HG02610 (cell line): ENCODE data around the gene GOLGA6L2.
"Not testable (repeated sequence)": the region's sequence is repeated elsewhere in the genome, so short reads cannot be mapped to it uniquely, and the experiment has no call there.

ENCODE experiments used
- ATAC-seq: cut with Tn5 transposase; IDR thresholded peaks from one replicate; pipeline ENCODE4 v1.9.1; 2021; ENCODE audit warnings: mild to moderate bottlenecking, moderate library complexity; ENCODE audit not compliant: unreplicated experiment

Gene GOLGA6L2

DNA sequence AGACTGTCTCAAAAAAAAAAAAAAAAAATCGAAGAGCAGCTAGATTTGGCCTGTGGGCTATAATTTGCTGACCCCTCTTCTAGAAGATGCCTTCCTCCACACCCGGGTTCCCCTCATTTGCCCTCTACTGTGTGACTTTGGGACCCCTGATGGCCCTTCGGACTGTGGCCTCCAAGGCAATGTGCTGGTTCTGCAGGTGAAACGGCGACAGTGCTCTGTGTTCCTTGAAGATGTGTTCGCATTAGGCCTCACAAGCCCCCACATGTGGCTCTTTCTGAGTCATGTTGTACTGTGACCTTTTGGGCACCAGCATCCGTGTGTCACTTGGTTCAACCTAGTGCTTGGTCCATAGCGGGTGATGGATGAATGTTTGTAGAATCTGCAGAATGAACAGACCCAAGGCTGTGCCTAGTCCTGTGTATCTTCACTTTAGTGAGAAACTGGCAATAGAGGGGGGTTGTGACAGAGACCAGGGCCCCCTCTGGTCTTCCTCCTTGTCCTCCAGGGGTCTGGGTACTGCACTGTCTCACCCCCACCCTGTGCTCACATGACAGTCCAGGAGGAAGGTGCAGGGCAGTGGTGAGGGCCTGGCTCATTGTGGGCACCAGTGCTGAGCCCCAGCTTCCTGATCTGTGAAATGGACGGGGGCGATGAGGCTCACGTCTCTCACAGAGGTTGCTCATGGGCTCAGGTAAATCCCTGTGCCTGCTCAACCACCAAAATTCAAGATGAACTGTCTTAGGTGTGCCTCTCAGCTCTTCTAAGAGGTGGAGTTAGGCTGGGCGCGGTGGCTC lies 22.7 kb downstream of the GOLGA6L2 start:
- ATAC-seq: no peak

DNA sequence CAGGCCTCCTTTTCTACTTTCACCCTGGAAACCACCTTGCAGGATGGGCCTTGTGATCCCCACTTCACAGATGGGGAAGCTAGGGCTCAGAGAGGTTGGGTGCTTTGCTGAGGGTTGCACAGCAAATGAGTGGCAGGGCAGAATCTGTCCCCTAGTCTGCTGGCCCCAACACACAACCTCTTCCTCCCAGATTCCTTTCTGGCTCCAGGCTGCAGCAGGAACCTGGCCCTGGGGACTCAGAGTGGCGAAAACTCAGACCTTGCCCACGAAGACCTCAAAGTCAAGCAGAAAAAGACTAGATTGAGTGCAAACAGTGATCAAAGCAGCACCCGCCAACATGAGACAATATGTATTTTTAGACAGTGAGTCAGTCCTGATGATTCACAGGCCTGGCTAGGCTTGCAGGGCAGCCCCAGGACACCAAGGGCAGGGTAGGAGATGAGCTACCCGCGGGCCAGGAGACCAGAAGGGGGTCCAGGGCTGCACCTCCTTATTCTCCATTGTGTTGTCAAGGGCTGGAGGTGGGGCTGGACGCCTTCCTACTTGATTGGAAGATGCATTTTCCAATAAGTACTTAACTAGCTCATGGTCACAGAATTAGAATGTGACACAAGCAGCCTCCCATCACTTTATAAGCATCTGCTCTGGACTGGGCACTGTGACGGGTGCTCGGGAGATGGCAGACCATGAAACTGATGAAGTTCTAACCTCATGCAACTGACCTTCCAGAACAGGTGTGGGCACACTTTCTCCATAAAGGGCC lies 23.9 kb downstream of the GOLGA6L2 start:
- ATAC-seq: peak; percentile 78

DNA sequence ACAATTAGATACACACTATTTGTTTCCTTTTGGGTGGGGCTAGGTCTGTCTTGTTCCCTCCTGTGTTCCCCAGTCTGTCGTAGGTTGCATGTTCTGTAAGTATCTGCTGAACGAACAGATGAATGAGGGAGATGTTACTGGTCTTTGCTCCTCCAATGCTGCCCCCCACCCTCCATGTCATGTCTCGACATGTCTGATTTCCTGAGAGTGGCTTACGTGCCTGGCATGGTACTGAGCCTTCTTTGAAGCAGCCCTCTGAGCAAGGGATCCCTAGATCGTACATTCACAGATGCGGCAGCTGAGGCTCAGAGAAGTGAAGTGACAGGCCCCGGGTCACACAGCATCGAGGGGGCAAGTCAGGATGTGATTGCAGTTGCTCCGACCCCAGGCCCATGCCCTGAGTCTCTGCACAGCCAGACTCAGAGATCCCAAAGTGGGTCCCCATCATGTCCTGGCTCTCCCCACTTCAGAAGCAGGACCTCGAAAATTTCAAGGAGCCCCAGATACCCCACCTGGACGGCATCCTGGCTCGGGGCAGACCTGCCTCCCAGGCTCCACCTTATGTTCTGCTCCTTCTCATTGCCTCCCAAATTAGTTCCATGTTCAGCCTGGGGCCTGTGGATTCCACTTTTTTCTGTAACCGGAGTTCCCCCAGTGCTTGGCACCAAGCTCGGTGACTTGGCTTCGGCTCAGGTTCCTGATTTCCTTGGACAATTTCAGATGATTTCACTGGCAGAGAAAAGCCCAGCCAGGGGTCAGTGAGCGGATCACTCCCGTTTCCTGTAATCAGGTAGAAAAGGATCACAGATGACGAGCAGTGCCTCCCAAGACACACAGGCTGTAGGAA lies 24.7 kb downstream of the GOLGA6L2 start:
- no peak for ATAC-seq

DNA sequence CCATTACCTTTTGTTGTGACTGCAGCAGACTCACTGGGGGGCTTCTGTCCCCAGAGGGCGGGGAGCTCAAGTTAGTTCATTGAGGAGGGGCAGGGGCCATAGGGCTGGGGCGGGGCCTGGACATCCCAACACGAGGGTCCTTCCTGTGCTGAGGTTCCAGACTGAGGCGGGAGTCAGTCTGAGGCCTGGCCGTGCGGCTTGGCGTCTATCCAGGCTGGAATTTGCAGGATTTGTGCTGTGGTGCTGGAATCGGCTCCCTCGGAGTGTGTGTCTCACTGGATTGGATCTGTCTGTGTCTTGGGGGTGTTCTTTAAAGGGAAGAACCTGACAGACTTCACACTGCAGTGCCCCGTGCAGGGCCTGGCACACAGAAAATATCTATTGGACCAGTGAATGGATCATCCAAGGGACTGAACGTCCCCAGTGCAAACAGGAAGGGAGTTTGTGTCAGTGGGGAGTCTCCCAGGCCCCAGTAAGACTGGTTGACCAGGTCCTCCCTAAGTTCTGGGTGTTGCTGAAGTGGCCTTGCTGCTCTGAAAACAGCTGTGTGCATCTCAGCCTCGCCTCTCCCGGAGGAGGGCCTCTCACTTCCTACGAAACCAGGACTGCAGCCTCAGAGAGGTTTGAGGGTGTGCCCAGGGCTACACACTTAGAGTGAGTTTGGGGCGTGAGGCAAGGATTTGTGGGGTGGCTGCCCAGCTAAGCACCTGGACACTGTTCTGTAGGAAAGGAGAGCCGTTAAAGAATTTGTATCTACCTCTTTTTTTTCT lies 26.1 kb downstream of the GOLGA6L2 start:
- no peak for ATAC-seq

DNA sequence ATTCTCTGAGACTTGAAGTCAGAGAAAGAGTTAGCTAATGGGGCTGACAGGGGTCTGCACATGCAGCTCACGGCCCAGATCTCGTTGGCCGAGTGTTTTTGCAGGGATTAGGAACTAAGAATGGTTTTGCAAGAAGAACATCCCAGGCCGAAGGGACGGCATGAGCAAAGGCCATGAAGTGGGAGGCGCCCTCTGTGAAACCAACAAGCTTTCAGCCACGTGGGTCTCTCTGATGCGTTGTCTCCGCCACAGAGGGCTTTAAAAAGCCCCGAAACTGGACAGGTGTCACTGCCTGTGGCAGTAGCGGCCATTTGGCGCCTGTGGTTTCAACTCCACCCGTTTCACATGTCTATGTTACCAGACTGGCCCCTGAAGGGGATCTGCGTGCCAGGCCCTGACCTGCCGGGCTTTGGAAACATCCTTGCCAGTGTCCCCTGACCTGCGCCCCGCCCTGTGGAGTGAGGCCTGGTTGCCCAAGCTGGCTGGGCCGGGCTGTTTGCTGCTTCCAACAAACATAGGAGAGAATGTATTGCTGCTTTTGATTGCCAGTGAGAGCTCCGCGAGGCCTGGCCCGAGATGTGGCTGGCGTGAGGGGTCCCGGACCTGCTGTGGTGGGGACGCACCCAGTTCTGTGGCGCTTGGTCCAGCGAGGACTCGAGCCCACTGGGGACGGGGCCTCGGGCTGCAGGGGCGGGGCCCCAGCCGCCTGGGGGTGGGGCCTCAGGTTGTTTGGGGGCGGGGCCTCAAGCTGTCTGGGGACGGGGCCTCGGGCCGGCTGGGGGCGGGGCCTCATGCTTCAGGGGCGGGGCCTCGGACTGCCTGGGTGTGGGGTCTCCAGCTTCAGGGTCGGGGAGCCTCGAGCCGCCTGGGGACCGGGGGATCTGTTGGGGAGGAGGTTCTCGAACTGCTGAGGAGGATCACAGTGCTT lies 30.4 kb downstream of the GOLGA6L2 start:
- no peak for ATAC-seq

DNA sequence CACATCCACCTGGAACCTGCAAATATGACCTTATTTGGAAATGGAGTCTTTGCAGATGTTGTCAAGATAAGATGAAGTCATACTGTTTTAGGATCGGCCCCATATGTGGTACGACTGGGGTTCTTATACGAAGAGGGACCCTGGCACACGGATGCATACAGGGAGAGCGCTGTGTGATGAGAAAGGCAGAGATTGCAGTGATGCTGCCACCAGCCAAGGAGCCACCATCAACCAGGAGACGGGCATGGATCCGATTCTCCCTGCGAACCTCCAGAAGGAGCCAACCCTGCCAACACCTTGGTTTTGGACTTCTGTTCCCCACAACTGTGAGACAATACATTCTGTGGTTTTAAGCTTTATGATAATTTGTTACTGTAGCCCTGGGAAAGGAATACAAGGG lies 31.2 kb downstream of the GOLGA6L2 start:
- ATAC-seq: not testable (repeated sequence)

DNA sequence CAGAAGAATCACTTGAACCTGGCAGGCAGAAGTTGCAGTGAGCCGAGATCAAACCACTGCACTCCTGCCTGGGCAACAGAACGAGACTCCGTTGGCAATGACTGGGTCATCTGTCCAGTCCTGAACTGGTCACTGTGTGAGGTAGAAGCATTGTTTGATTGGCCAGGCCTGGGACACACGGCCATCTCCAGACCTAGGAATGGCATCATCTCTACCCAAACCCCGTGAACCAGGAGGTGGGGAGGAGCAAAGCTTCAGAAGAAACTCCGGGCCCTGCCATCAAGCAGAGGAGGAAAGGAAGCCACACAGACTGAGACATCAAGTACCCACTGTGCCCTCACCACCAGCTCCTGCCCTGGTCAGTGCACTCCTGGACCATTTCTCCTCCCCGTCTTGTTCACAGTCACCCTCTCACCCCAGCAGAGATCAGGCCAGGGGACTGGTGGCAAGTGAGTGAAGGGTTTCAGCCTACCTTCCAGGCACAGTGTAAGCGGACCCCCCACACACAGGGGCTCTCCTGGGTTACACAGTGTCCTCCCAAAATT lies 31.6 kb downstream of the GOLGA6L2 start:
- no peak for ATAC-seq

DNA sequence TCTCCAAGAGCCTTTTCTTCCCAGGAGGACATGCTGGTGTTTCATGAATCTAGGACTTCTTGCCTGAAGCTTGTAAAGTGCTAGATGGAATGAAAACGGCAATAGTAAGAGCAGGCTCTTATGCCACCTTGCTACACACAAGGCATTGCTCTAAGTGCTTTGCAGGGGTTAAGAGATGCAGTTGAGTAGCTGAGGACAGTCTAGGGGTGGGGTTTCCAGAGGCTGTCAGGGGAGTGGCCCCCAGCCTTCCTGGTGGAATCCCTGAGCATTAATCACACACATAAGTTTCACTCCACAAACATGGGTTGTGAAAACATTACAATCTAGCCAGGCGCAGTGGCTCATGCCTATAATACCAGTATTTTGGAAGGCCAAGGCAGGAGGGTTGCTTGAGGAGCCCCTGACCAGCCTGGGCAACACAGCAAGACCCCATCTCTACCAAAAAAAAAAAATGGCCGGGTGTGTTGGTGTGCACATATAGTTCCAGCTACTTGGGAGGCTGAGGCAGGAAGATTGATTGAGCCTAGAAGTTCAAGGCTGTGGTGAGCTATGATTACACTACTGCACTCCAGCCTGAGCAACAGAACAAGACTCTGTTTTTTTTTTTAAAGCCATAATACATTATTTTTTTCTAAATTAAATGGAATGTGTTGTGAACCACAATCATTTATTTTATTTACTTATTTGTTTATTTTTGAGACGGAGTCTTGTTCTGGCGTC lies 34.0 kb downstream of the GOLGA6L2 start:
- ATAC-seq: not testable (repeated sequence)

DNA sequence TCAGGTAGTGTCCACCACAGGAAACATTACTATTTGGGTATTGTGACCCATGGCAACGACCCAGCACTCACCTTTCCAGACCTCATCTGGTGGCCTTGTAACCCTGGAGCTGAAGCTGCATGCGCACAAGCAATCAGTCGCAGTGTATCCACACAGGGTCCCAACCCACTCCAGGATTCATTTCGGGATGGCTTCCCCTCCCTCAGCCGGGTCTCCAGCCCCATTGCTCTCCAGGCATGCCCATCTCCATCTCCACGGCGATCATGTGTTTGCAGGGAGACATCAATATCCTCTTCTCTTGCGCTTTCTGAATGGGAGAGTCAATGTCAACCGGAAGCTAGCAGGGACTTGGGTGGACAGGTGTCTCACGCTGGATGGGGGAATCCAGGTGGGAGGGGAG lies 35.2 kb downstream of the GOLGA6L2 start:
- ATAC-seq: no peak

DNA sequence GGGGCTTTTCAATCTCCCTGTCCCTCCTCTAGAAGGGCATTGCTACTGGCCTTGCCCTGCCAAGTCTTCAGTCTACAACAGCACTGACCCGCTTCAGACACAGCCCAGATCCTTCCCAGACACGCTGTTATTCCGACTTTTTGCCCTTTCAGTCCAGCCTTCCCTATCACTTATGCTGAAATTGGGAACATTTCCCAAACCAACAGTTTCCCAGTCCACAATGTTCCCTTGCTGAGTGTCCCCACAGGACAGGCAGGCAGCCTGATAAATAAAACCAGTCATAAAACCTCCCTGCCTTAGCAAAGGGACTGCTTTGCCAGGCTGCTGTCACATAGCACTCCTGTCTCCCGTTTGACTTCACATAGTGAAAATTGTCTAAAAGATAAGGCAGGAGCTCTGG lies 43.5 kb downstream of the GOLGA6L2 start:
- no peak for ATAC-seq

DNA sequence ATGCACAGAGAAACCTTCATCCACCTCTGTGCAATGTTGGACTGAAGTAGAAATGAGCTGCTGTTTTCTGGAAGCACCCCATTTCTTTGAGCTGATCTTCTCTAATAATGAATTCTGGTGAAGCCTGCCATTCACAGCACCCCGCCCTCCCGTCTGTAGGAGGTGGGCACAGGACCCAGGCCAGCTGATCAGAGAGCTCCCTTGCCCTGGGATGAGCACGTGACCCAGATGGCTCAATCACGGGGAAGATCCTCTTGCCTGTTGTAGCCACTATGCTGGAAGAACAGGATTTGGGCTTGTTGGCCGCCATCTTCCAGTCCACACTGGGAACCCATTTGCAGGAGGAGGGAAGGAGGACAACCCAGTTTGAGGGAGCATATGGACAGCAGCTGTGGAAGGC lies 44.5 kb downstream of the GOLGA6L2 start:
- no peak for ATAC-seq

DNA sequence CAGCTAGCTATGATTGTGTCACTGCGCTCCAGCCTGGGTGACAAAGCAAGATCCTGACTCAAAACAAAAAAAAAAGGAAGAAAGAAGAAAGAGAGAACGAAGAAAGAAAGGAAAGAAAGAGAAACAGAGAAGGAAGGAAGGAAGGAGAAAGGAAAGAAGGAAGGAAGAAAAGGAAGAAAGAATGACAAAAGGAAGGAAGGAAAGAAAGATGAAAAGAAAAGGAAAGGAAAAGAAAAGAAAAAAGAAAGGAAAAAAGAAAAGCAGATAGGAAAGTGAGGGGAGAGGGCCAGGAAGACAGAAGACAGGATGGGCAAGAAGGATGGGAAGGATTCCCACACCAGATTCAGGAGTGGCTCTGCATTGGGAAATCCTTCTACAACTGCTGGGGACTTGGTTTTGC lies 44.9 kb downstream of the GOLGA6L2 start:
- no peak for ATAC-seq

DNA sequence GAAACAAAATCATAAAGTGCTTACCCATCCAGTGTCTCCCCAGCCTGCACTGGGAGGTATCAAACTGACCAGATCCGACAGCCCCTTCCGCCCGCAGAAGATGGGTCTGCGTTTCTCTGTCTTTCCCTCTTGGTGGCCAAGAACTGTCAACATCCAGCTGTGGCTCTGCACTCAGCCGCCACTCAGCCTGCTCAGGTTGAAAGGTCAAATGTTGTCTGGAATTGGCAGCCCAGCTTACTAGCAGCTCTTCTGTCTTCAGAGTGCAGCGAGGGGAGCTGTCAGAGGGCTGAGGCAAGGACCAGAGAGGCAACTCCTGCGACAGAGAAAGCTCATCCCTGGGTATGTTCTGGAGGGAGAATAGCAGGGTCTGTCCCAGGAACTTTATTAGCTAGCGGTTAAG lies 45.4 kb downstream of the GOLGA6L2 start:
- ATAC-seq: no peak

DNA sequence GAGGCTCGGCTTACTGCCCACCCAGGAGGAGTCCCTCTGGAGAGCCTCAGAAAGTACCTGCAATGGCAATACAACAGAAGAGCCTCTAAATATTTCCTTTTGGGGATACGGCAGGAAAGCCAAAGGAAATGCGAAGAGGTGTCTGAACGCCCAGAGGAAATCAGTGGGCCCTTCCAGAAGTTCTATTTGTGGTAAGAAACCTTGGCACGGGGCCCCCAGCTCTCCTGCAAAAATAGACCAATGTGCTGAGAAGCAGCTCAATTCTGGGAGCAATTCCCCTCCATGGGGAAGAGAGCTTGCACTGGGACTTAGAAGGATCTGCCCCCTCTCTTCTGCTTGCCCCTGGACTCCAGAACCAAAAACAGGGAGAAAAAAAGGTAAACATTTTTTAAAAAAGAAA lies 47.8 kb downstream of the GOLGA6L2 start:
- not testable (repeated sequence) for ATAC-seq

DNA sequence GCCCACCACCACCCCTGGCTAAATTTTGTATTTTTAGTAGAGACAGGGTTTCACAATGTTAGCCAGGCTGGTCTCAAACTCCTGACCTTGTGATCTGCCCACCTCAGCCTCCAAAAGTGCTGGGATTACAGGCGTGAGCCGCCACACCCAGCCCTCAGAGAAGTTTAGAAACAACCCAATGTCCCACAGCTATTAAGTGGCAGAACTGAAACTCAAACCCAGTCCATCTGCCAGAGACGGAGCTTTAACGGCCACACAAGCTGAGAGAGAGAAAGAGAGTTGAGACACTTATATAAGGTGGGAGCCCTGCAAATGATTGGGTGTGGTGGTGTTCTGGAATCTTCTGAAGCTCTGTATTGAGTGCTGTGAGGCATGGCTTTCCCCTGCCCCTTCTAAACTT lies 48.7 kb downstream of the GOLGA6L2 start:
- not testable (repeated sequence) for ATAC-seq

DNA sequence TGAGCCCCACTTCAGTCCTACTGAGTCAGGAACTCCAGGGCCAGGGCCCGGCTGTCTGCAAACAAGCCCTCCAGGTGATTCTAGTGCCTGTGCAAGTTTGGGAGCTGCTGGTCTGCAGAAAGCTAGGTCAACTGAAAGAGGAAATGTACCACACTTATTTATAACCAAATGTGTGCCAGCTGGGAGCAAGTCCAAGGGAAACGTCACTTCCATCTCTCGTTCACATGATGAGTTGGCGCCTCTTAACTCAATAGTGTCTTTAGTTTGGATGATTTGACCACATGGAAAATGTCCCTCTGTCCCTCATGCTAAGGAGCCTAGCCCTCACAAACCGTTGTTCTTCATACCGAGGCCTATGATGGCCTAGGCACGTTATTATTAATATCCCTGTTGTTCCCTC lies 49.3 kb downstream of the GOLGA6L2 start:
- ATAC-seq: no peak

DNA sequence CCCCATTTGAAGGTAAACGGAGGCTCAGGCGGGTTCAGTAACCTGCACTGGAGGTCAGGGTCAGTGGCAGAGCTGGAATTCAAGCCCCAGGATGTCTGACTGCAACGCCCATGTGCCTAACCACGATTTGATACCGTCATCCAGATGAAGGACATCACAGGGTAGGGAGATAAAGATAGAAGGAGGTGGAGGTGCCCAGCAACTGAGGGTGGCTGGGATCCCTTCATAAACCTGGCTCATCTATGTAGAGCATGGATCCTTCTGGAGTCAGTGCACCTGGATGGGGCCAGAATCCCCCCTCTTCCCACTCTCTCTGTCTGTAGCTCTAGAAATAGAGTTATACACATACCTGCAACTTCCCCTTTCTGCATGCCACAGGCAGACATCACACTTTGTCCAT lies 51.2 kb downstream of the GOLGA6L2 start:
- no peak for ATAC-seq

DNA sequence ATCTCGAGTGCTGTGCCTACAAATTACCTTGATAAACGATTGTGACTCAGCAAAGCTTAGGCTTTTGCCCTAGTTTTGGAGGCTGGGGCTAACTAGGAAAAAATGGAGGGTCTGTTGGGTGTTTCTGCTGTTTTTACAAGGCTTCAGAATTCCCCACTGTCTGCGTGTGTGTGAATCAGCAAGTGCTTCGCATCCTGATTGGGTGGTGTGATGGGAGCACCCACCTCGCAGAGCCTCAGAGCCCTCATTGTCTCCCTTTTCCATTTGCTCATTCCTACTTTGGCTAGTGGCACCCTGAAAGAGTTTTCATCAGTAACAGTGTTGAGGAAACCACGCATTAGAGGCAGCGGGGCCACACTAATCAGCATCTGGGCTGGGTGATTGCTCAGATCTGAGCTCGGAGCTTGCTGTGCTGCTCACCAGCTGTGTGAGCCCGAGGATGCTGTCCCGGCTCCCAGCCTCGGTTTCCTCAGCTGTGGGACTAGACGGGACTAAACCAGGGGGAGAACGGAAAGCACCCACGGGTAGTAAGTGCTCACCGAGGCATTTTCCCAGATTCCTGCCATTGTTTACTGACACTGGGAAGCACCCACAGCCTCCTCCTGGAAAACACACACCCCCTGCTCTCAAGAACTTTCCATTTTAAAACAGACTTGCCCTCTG lies 51.9 kb downstream of the GOLGA6L2 start:
- ATAC-seq: no peak
